Loucy (cell line): ENCODE measurements around the gene SUFU.

ENCODE experiments used
- CTCF ChIP-seq: fragments of 200-600 bp; sonication (generic); conservative IDR thresholded peaks from 2 replicates; pipeline ENCODE4 v1.5.1; 2014; ENCODE audit warnings: mild to moderate bottlenecking, antibody characterized with exemption, low read length
- EZH2phosphoT487 ChIP-seq: fragments of 200-600 bp; IDR thresholded peaks from 2 replicates; pipeline ENCODE4 v1.6.1; 2018; ENCODE audit warnings: antibody characterized with exemption, mild to moderate bottlenecking, moderate library complexity, borderline replicate concordance

GRCh38 chr10:102629661-102630614, 126.2 kb downstream of the SUFU start:
- no peak for TF ChIP-seq CTCF
- TF ChIP-seq EZH2phosphoT487 = no peak
